ENCODE measurements around the gene EGLN1.

The EGLN1 gene

DNA sequence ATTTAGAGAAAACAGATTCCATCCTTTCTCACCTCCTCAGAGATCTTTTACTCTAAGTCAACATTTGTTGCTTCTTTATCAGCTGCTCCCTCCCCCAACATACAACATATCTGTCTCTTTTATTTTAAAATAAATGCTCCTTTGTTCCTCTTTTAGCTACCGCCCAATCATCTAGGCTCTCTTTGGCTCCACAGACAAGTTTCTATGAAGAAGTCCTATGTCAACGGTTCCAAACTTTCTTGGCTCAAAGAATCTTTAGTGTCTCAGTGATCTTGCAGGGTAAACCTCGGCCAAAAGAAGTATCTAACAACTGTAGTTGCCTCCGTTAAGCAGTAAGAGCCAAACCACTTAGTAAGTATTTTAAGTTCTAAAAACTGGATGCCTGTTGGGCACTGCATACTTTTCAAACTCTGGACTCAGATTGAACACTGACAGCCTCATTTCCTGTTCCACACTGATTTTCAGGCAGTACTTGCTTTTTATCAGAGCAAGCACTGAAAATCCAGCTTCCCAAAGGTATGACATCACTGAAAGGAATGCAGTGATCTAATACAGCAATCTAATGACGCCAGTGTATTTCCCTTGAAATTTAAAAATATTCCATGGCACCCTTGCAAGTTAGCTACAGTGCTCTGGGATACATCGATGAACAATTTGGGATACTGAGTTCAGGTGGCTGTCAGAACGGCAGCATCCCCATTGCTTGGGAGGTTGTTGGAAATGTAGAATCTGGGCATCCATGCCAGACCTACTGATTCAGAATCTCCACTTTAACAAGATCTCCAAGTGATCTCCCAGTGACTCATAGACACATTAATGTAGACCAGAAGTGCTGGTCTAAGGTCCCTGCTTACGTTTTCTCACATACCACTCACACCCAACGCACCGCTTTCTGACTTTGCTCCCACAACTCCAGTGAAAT lies 26.8 kb downstream of the EGLN1 start:
- no peak for DNase-seq

DNA sequence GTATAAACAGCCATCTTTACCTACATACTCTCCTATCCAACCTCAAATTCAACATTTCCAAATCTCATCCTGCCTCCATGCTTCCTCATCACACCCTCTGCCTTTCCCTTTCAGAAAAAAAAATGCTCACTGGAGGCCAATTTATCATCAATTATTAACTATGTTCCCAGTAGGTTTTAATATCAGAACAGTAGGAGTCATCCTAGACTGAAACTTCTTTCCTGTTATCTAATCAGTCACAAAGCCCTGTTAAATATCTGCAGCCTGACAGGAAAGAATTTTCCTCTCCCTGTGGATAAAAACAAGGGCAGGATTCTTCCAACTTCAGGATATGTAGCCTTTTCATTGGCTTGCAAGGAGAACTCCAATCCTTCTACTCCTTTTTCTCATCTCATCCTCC lies 28.4 kb downstream of the EGLN1 start:
- DNase-seq: no peak

- DNase-seq: no peak
These were observed 29.5 kb downstream of the EGLN1 start for GRCh38 chr1:231392389-231393131.

- no peak for DNase-seq
These were observed 32.0 kb downstream of the EGLN1 start for GRCh38 chr1:231390071-231390470.

DNA sequence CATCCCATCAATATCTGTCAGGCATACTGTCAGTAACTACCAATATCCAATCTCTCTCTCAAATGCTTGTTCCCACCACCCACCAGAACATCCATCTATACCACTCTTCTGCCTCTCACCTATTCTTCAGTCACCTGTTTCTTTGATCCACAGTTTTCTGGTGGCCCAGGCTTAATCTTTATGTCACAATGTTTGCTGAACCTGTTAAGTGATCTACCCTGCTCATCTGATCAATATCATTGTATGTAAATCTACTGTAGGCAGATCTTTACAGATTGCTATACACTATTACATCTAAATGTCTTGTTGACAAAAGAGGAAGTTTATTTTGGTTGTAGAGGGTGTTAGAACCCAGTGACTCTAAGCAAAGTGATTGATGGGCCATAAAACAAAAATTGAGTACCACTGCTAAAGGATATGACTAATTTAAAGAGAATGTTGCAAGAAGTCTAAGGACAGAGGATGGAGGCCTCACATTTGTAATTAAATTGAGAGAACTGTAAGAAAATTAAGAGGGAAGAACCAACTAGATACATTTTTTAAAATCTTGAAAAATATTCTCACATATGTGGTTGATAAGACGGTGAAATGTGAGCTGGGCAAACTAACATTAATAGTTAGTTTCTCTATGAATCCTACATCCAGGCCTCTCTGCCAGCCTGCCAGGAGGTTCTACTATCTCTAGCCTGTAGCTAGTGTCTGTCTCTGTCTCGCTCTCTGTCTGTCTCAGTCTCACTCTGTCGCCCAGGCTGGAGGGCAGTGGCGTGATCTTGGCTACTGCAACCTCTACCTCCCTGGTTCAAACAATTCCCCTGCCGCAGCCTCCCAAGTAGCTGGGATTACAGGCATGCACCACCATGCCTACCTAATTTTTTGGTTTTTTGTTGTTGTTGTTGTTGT lies 34.1 kb downstream of the EGLN1 start:
- no peak for DNase-seq

- DNase-seq: no peak
These were observed 35.6 kb downstream of the EGLN1 start for GRCh38 chr1:231386466-231386865.

DNA sequence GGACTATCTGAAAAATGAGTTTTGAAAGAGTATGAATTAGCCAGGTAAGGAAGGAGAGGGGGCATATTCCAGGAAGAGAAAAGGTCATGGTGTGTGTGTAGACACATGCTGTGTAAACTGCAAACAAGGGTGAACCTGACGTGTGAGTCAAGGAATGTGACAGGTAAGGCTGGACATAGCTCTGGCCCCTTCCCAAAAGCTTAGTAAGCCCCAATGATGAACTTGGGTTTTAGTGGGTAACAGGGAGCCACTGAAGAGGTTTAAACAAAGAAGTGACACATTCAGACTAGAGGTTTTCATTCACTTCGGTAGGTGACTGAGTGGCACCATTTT lies 36.7 kb downstream of the EGLN1 start:
- DNase-seq: no peak

GRCh38 chr1:231384696-231385415 lies 37.2 kb downstream of the EGLN1 start:
- no peak for DNase-seq

DNA sequence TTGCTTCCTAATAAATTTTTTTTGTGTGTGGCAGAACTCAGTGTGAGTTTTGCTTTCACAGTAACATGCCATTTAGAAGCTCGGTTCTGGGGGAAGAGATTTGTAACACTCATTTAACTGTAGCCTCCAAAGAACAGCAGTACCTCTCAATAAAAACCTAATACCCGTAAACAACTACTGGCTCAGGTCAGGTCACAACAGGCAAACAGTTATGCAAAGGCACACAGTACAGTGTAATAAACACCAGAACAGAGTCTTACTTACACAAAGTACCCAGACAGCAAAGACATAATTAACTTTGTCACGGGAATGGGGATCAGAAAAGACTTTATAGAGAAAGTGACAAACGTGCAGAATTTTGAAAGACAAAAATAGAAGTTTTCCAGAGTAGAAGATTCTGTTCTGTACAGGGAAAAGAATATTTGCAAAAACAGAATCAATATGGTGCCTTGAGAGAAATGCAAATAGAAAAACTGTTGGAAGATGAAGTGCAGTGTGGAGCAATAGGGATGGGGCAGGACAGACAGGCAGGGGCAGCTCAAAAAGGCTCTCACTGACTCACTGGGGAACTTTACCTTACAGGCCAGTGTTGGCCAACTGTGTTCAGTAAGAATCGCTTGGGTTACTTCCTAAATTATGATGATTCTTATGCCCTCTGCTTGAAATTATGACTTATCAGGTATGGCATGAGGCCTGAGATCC lies 38.8 kb downstream of the EGLN1 start:
- no peak for DNase-seq

GRCh38 chr1:231382426-231382825 lies 39.7 kb downstream of the EGLN1 start:
- DNase-seq: no peak

- no peak for DNase-seq
These were observed 40.4 kb downstream of the EGLN1 start for GRCh38 chr1:231381729-231382128.

GRCh38 chr1:231376875-231377549 lies 45.1 kb downstream of the EGLN1 start:
- no peak for DNase-seq

GRCh38 chr1:231376101-231376500 lies 46.0 kb downstream of the EGLN1 start:
- no peak for DNase-seq

GRCh38 chr1:231374394-231374793 lies 47.7 kb downstream of the EGLN1 start:
- DNase-seq: no peak

DNA sequence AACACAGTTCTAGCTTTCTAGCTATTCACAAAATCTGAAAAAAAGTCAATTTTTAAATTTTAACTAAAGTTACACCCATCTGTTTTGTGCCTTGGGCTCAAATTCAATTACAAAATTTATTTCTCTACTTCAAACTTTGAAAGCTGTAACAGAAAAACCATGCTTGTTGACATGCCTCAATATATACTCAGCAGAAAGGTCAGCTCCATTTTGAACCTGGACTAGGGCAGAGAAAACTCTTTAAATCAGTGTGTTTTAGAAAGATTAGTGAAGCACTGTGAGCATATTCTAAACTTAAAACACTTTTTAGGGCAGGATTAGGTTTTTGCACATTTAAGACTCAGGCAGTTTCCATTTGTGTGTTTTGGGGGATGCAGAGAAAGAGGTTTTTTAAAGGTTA lies 49.6 kb downstream of the EGLN1 start:
- DNase-seq: no peak

DNA sequence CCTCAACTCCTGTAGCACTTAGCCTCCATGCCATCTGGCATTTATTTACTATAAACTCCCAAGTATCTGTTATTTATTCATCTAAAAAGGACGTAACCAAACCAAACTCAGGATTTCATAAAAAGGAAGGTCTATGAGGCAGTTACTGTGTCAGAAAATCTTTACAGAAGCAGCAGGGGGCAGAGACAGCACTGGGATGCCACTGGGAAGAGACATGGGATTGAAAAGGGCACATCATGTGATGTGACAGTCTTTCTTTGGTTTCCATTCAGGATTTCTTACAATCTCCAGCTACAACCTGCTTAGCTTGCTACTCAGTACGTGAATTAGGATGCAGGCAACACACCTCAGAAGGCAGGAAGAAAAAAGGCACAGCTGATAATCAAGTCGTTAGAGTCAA lies 52.8 kb downstream of the EGLN1 start:
- no peak for DNase-seq

DNA sequence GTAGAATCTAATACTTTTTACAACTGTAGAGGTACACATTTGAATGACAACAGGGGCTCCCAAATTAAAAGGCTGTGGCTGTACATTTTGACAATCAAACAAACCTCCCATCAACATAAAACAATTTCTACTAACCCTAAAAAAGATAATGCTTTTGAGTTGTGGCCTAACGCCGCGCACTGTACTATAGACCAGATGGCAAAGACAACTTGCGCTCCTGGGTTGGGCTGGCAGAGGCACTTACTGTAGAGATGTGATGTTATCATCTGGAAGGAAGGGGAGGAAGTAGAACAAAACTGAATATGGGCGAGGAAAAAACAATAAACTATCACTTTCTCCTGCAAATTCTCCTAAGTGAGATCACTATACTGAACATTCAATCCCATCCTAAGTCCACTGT lies 57.9 kb downstream of the EGLN1 start:
- no peak for DNase-seq

DNA sequence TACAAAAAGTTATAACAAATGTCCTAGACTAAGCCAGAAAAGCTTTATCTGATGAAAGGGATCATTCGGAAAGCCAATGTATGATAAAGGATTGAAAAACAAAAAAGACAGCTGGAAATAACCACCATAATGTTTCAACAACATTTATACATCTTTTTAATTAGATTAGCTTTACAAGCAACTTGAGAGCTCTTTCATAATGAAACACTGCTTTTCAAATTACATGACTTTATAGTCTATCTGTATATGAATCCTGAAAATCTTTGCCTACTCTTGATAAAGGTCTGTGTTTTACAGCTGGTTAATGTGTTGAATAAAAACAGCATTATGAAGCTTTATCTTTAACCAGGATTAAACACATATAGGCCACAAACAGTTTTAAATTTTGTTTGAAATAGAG lies 58.5 kb downstream of the EGLN1 start:
- DNase-seq: no peak

GRCh38 chr1:231362325-231362724 lies 59.8 kb downstream of the EGLN1 start:
- DNase-seq: no peak

DNA sequence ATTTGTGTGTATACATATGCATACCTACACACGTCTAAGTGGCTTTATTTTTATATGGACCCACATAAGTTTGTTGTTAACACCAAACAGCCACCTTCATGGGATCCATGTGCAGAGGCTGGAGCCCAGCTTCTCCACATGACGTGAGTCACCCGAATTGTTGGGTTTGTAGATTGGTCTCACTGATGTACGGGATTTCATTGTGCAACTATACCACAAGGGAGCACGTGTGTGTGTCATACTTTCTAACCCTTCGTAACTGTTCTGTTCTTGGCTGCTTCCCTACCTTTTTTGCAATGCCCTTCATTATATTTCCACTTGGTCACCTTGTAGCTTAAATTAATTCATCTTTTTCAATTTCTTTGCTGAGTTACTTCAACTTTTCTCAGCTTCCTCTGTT lies 63.0 kb downstream of the EGLN1 start:
- DNase-seq: no peak

GRCh38 chr1:231357831-231358354 lies 64.2 kb downstream of the EGLN1 start:
- DNase-seq: peak; percentile 14

All from activated gamma-delta T cell treated with Interleukin-2 at 50 U/mL for 16 hours (primary cell).